Measurements from ENCODE around the gene NR2C2. TPM values are rescaled to one million over a fixed set of nuclear protein-coding genes. Genes with fewer than 3 reads are reported as not detected.

Gene NR2C2
- 15.1 and 36.3 TPM in 2 replicates for total RNA-seq

DNA sequence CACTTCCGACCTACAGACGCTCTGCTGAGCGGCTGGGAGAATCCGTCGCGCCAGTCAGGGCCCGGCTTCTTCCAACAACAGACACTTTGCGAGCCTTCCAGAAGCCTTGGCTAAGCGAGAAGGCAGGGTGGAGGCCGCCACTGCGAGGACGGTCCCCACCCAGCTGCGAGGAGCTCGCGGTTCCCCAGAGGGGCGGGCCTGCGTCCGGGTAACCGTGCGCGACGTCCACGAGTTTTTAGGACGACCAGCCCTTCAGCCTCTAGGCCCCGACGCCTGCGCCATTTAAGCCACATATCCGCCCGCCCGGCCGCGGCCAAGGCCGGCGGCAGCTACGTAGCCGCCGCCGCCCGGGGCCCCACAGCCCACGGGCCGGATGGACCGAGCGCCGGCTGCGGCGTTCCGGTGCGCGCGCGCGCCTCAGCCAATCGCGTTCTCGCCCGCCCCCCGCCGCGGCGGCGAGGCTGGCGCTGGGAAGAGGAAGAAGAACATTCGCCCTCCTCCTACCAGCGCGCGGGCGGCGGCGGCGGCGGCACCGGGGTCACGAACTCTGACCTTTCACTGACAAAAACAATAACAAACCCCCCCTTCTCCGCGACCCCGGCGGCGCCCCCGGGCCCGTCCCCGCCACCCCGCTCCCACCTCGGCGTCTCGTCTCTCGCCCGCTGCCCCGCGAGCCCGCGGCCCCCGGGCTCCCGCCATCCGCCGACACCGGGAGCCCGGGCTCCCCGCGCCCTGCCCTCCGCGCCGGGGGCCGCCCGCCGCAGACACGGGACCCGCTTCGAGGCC is at the start of gene NR2C2:
TSS of gene NR2C2 (plus strand) at position 484 of the 786 bp plus-strand sequence. CDS start 56,332 bp downstream, outside the sequence.

GRCh38 chr3:15064835-15065549 is 117.6 kb downstream of the NR2C2 start, which contains the start of gene MRPS25:
TSS of gene MRPS25 (minus strand) at chr3:15065315. CDS start at chr3:15065194, 121 bp downstream.

Other genes starting within 250 kb of the NR2C2 start
- 94.1 and 141 TPM in 2 replicates for gene FGD5, start 128.6 kb upstream of the NR2C2 start, total RNA-seq
- 9.2 and 19.4 TPM in 2 replicates for gene MRPS25, start 117.7 kb downstream of the NR2C2 start, total RNA-seq
- gene RBSN, start 151.6 kb downstream of the NR2C2 start, total RNA-seq, result 12.8 and 25.1 TPM in 2 replicates

Measured in bladder microvascular endothelial cell (primary cell).